H54 (cell line): ENCODE results near the gene NOS1.
"Not testable (repeated sequence)": the region's sequence is repeated elsewhere in the genome, so short reads cannot be mapped to it uniquely, and the experiment has no call there.

Experiments used
- DNase-seq: peaks from one replicate; pipeline ENCODE4 v3.0.0; 2011; ENCODE audit warnings: low spot score, mixed read lengths; ENCODE audit not compliant: insufficient read length
- FAIRE-seq: peaks from 3 replicates; lab custom pipeline; 2011; peaks lifted over from hg19 to GRCh38; lab: Jason Lieb, UNC
- POLR2A ChIP-seq: IDR thresholded peaks from 2 replicates; pipeline ENCODE4 v1.6.1; 2011; ENCODE audit warnings: low read depth, mild to moderate bottlenecking, low read length

NOS1 gene

GRCh38 chr12:117241697-117242096 lies 119.7 kb downstream of the NOS1 start:
- FAIRE-seq (no peak), DNase-seq (no peak)
- no peak for TF ChIP-seq POLR2A

GRCh38 chr12:117240081-117240755 lies 121.2 kb downstream of the NOS1 start:
- TF ChIP-seq POLR2A, result no peak
- DNase-seq (no peak), FAIRE-seq (no peak)

- no peak for FAIRE-seq
- peak; percentile 46 for DNase-seq
- no peak for TF ChIP-seq POLR2A
Observed at GRCh38 chr12:117236456-117237001, 124.9 kb downstream of the NOS1 start.

GRCh38 chr12:117235261-117235660 lies 126.2 kb downstream of the NOS1 start:
- TF ChIP-seq POLR2A, result no peak
- FAIRE-seq (no peak), DNase-seq (no peak)

- no peak for DNase-seq
- no peak for TF ChIP-seq POLR2A
- no peak for FAIRE-seq
Observed at GRCh38 chr12:117234441-117234840, 127.0 kb downstream of the NOS1 start.

- FAIRE-seq (no peak), DNase-seq (no peak)
- TF ChIP-seq POLR2A, result no peak
Observed at GRCh38 chr12:117231750-117232149, 129.7 kb downstream of the NOS1 start.

- FAIRE-seq (no peak), DNase-seq (peak; percentile 24)
- no peak for TF ChIP-seq POLR2A
Observed at GRCh38 chr12:117228239-117228638, 133.2 kb downstream of the NOS1 start.

GRCh38 chr12:117227000-117227653 lies 134.3 kb downstream of the NOS1 start:
- no peak for FAIRE-seq
- no peak for TF ChIP-seq POLR2A
- no peak for DNase-seq

- FAIRE-seq, result no peak
- TF ChIP-seq POLR2A, result no peak
- no peak for DNase-seq
Observed at GRCh38 chr12:117226505-117226904, 134.9 kb downstream of the NOS1 start.

GRCh38 chr12:117225179-117225578 lies 136.2 kb downstream of the NOS1 start:
- DNase-seq (no peak), FAIRE-seq (no peak)
- TF ChIP-seq POLR2A, result no peak

- DNase-seq, FAIRE-seq: not testable (repeated sequence)
Observed at GRCh38 chr12:117220947-117221346, 140.5 kb downstream of the NOS1 start.

- no peak for FAIRE-seq
Observed at GRCh38 chr12:117218149-117218548, 143.3 kb downstream of the NOS1 start.

GRCh38 chr12:117216686-117217085 lies 144.7 kb downstream of the NOS1 start:
- DNase-seq (no peak), FAIRE-seq (no peak)
- no peak for TF ChIP-seq POLR2A

More at GRCh38 chr12:117218149-117218548, 143.3 kb downstream of the NOS1 start:
- no peak for TF ChIP-seq POLR2A
- DNase-seq, result no peak

- FAIRE-seq (no peak), DNase-seq (no peak)
- no peak for TF ChIP-seq POLR2A
Observed at GRCh38 chr12:117214797-117215196, 146.6 kb downstream of the NOS1 start.
